CD4-positive, alpha-beta T cell treated with Interleukin-17A for 1 hour (primary cell): ENCODE results near the gene DNAJC9.
A peak's percentile ranks its signal among the peaks of the same experiment; 100 is the strongest.
"Not testable (repeated sequence)": the region's sequence is repeated elsewhere in the genome, so short reads cannot be mapped to it uniquely, and the experiment has no call there.

Experiments
- DNase-seq: peaks from one replicate; pipeline ENCODE4 v3.0.0-alpha.2; 2020

The DNAJC9 gene, protein sequence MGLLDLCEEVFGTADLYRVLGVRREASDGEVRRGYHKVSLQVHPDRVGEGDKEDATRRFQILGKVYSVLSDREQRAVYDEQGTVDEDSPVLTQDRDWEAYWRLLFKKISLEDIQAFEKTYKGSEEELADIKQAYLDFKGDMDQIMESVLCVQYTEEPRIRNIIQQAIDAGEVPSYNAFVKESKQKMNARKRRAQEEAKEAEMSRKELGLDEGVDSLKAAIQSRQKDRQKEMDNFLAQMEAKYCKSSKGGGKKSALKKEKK

GRCh38 chr10:73246646-73247508 is at the start of gene DNAJC9:
DNAJC9 (minus strand) TSS chr10:73247255; CDS start chr10:73247189, 66 bp downstream.
- peak; percentile 97 for DNase-seq

DNA sequence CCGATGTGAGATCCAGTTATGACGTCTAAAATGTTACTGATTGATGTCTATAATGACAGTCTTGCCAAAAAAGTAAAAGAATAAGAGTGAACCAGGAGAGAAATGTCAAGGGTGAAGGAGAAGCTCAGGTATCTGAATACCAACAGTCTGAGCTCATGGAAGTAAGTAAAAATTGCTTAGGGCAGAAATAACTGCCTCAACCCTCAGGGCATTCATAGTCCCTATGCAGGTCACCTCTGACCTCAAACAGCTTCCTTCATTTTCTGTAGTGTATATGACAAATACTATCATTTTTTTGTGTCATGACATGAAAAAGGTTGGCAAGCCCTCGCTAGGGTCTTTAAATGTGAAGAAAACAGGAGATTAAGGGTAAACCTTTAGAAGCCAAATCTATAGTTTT is 46.4 kb upstream of the DNAJC9 start:
- no peak for DNase-seq

DNA sequence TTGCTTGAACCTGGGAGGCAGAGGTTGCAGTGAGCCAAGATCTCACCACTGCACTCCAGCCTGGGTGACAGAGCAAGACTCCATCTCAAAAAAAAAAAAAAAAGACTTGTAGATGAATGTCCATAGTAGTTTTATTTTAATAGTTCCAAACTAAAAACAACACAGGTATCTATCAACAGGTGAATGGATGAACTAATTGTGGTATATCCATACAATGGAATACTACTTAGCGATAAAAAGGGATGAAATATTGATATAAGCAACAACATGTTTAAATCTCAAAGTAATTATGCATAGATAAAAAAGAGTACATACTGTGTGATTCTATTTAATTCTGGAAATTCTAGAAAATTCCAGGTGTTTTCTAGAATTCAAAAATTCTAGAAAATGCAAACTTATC is 42.9 kb upstream of the DNAJC9 start:
- DNase-seq, result no peak

DNA sequence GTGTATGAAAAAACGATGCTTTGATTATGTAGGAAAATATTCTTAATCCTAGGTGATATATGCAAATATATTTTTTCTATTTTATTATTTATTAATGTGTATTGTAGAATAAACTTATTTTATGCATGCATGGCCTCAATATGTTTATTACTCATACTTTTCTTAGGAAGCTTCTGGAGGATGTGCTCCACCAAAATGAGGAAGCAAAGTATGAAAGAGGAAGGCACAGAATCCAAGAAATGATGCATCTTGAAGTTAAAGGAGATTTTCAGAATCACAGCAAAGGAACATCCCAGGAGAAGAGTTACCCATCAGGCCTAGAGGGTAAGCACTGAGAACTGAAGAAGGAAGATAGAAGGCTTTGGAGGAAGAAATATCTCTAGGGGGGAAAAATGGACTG is 40.4 kb upstream of the DNAJC9 start:
- no peak for DNase-seq

GRCh38 chr10:73281097-73281496 is 34.0 kb upstream of the DNAJC9 start:
- DNase-seq, result no peak

- DNase-seq, result no peak
Measured at GRCh38 chr10:73264423-73264822, 17.4 kb upstream of the DNAJC9 start.

- peak; percentile 22 for DNase-seq
Measured at GRCh38 chr10:73263693-73264347, 16.8 kb upstream of the DNAJC9 start.

- no peak for DNase-seq
Measured at GRCh38 chr10:73262880-73263555, 16.0 kb upstream of the DNAJC9 start.

- no peak for DNase-seq
Measured at GRCh38 chr10:73262105-73262730, 15.2 kb upstream of the DNAJC9 start.

DNA sequence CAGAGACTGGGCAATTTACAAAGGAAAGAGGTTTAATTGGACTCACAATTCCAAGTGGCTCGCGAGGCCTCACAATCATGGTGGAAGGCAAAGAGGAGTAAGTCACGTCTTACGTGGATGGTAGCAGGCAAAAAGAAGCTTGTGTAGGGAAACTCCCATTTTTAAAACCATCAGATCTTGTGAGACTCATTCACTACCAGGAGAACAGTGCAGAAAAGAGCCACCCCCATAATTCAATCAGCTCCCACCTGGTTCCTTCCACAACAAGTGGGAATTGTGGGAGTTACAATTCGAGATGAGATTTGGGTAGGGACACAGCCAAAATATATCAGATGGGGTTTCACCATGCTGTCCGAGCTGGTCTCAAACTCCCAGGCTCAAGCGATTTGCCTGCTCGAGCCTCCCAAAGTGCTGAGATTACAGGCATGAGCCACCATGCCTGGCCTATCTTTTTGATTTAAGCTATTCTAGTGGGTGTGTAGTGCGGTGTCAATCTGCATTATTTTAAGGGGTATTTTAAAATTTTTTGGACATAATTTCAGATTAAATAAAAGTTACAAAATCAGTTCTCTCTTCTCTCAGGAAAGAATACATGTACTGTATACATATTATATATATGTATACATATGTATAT is 14.4 kb upstream of the DNAJC9 start:
- DNase-seq, result no peak

DNA sequence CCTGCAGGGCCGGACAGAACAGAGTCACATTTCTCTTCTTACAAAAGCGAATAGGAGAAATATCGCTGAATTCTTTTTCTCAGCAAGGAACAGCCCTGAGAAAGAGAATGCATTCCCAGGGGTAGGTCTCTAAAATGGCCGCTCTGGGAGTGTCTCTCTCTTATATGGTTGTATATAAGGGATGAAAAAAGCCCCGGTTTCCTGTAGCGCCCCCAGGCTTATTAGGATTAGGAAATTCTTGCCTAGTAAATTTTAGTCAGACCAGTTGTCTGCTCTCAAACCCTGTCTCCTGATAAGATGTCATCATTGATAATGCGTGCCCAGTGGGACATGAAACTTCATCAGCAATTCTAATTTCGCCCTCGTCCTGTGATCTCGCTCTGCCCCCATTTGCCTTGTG is 11.6 kb upstream of the DNAJC9 start:
- DNase-seq, result not testable (repeated sequence)

- DNase-seq, result peak; percentile 19
Measured at GRCh38 chr10:73253225-73253555, 6.1 kb upstream of the DNAJC9 start.

DNA sequence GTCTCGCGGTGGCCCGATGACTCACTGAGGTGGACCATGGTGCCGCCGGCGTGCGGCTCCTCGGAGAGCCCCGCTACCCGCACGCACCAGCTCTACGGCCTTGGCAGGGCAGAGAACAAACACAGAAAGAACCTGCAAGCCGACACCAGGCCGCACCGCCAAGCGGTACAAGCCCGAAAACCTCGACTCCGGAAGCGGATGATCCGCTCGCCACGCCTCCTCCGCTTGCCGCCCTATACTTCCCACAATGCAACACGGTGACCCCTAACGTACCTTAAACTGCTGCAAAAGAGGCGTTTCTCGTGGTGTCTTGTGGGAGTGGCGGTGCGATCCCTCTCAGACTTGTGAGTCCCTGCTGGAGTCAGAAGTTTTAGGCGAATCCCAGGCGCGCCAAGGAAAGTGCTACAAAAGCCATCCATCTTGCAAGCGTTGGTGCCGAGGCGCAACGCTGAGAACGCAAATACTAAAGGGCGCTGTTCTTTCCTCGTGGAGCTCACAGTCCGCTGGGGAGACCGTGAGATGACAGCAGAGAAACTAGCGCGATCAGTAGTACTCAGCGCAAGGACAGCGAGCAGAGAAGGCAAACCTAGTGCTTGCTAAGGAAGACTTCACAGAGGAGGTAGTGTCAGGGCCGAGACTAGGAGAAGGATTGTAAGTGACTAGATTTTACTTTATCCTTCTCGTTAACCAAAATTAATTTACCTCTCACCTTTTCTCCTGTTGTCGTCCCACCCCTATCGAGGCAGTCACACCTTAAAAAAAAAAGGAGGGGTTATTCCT is 5.6 kb upstream of the DNAJC9 start, which contains the start of gene MRPS16:
MRPS16 (minus strand) TSS at position 200 of the 780 bp plus-strand sequence; CDS start at position 38, 162 bp downstream.
- peak; percentile 95 for DNase-seq

DNA sequence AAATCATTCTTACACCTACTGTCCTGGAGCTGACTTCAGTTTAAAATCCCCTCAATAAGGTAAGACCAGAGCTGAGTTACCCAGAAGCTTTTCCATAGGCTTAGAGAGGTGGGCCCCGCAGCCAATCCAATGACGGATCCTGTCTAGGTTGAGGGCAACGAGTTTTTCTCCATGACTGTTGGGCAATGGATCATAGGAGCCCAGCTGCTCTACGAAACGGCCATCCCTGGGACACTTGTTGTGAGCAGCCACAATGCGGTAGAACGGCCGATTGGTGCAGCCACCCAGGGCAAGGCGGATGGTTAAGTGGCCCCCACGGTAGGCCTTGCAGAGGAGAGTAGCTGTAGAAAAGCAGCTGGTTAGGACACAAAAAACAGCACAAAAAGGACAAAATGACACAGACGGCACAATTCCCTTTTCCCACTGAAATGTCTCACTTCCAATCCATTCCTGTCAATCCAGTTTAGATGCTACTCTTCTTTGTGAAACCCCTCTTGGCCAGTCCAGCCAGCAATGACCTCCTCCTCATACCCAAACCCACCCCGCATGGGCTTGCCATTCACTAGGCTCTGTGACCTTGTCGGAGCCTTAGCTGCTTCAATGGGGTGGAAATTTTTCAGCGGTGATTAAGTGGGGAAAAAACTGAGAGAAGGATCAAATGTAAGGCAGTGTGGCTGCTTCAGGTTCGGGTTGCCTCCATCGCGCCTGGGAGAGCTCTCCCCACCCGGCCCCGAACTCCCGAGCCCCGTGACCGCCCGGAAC is 4.8 kb upstream of the DNAJC9 start:
- DNase-seq, result no peak

GRCh38 chr10:73248259-73248724 is 1.2 kb upstream of the DNAJC9 start:
- DNase-seq, result no peak

DNA sequence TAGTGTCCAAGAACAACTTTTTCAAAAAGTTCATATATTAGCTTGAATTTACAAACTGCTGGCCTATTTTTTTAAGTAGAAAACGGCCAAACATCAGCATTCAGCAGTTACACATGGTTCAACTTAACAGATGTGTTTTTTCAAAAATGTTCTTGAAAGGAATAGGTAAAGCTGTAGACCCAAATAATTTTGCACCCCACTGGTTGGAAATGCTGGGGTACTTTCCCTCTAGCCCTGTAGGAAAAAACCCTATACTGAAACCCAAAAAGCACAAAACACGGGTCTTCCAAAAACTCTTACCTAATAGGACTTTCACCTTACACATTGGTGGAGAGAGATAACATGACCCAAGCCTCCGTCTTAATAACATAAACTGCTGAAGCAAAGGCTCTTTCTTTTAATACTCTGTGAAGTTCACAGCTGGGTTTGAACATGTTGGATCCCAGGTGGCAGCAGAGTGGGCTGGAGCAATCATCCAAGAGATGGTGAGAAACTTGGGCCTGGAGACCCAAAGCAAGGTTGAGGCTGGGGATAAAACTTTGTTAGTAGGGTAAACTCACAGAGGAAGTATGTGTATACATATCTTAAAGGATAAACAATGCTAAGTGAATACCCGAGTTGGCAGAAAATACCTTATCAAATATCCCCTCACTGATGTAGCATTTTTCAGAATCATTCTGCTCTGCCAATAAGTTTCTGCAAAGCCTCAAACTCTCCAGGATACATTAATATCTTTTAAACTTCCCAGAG is 629 bp upstream of the DNAJC9 start:
- DNase-seq, result no peak

- DNase-seq, result no peak
Measured at GRCh38 chr10:73246322-73246645, 771 bp downstream of the DNAJC9 start.

DNA sequence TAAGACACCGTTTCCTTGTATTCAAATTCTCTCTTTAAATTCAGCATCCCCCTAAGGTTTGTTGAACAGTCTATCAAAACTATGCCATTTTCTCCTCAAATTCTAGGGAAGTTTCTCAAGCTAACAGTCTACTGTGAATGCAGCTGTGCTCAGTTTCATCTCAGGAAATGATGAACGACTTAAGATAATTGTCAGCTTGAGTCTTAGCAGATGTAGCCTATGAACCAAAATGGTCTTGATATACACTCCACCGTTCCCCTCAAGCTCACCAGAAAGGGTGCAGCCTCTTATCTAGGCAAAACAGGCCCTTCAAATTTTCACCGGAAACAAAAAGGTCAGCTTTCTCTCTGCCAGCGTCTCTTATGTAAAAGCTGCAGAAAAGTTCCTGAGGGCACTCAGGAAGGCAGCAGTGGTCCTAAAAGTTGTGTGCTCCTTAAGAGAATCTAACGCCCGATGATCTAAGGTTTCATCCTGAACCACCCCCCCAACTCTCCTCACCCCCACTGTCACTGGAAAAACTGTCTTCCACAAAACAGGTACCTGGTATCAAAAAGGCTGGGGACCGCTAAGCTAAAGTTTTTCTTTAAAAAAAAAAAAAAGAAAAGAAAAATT is 2.1 kb downstream of the DNAJC9 start:
- no peak for DNase-seq

- no peak for DNase-seq
Measured at GRCh38 chr10:73239908-73240307, 7.1 kb downstream of the DNAJC9 start.
